Activated B cell treated with CpG ODN at 0.5 μM for 24 hours (primary cell): ENCODE results near the gene MAGIX. TPM values are rescaled to one million over a fixed set of nuclear protein-coding genes. Genes with fewer than 3 reads are reported as not detected.

Experiments used
- ATAC-seq: fragments of 200-7000 bp; cut with Tn5 transposase; one replicate; pipeline ENCODE4 v1.10.0; 2021; ENCODE audit warnings: low read depth, mild to moderate bottlenecking, moderate library complexity
- CTCF ChIA-PET: fragments of 350-600 bp; sonication (Branson Sonifier 250); formaldehyde crosslinking; loops from one replicate; lab custom pipeline; 2021; ENCODE audit warnings: antibody characterized with exemption; lab: Charles Lee
- POLR2A ChIA-PET: fragments of 350-600 bp; sonication (Branson Sonifier 250); formaldehyde crosslinking; loops from one replicate; lab custom pipeline; 2021; ENCODE audit warnings: antibody characterized with exemption; lab: Charles Lee
- DNase-seq: peaks from one replicate; pipeline ENCODE4 v3.0.0; 2022
- H3K27ac Mint-ChIP-seq: one replicate; pipeline ENCODE4 v1.8.0; 2020; ENCODE audit warnings: mixed read lengths
- H3K27me3 Mint-ChIP-seq: one replicate; pipeline ENCODE4 v1.8.0; 2021; ENCODE audit warnings: mixed read lengths
- H3K36me3 Mint-ChIP-seq: one replicate; pipeline ENCODE4 v1.8.0; 2021; ENCODE audit warnings: low read depth, mixed read lengths
- H3K4me1 Mint-ChIP-seq: one replicate; pipeline ENCODE4 v1.8.0; 2021; ENCODE audit warnings: mixed read lengths
- H3K4me3 Mint-ChIP-seq: one replicate; pipeline ENCODE4 v1.8.0; 2020; ENCODE audit warnings: mild to moderate bottlenecking, mixed read lengths
- H3K9me3 Mint-ChIP-seq: one replicate; pipeline ENCODE4 v1.8.0; 2020; ENCODE audit warnings: mixed read lengths
- CTCF ChIP-seq: fragments of 200-600 bp; IDR thresholded peaks from one replicate; pipeline ENCODE4 v1.8.0; 2022; ENCODE audit warnings: antibody characterized with exemption, mild to moderate bottlenecking
- intact Hi-C: fragments of 100-400 bp; cut with micrococcal nuclease; formaldehyde crosslinking; loops from one replicate; pipeline ENCODE4 v1.15.1; 2024
- total RNA-seq: library from RNA; stranded (reverse); gene quantifications from 2 replicates; pipeline ENCODE4 v1.2.3, GENCODE V29; 2022

The MAGIX gene
- total RNA-seq, 1 donor from 2014 or later = 1.5 TPM

- POLR2A ChIA-PET = interaction anchor here (0.5 to 4.6 kb wide), 21 partner anchors 11 to 1976 kb away, joined by 3 to 48 read pairs (median 4); partner anchors contain the start of genes CCDC22, GPKOW, GRIPAP1 and PPP1R3F
- no peak for TF ChIP-seq CTCF
- Mint-ChIP-seq H3K27me3 (no peaks in the 10 kb centered on the region), H3K36me3 (no peaks in the 10 kb centered on the region), H3K4me1 (peaks cover 35% of the 10 kb centered on the region), H3K4me3 (peak overlapping the region; percentile 74), H3K9me3 (no peaks in the 10 kb centered on the region), H3K27ac (peak overlapping the region; percentile 94)
- intact Hi-C loops = loop anchor here (1.0 to 10.0 kb wide), 5 partner anchors 10 to 103 kb away; partner anchors contain the start of genes PPP1R3F, PRICKLE3 and WDR45
- CTCF ChIA-PET = interaction anchor here (0.8 to 3.2 kb wide), 4 partner anchors 10 to 26 kb away, joined by 3 to 10 read pairs (median 6); no protein-coding TSS in a partner anchor
- DNase-seq (peak; percentile 53), ATAC-seq (peak; percentile 61)
These were observed 3.6 kb downstream of the MAGIX start for GRCh38 chrX:49165901-49166881.

- peak; percentile 28 for ATAC-seq
- Mint-ChIP-seq H3K27ac (peak overlapping the region; percentile 94), H3K36me3 (no peaks in the 10 kb centered on the region), H3K27me3 (no peaks in the 10 kb centered on the region), H3K4me1 (peaks cover 38% of the 10 kb centered on the region), H3K4me3 (peak overlapping the region; percentile 74), H3K9me3 (no peaks in the 10 kb centered on the region)
- peak; percentile 50 for DNase-seq
- POLR2A ChIA-PET = interaction anchor here (0.5 to 4.6 kb wide), 19 partner anchors 10 to 1976 kb away, joined by 3 to 48 read pairs (median 6); partner anchors contain the start of genes CCDC22, PPP1R3F, RBM3 and WDR45
- intact Hi-C loops = loop anchor here (1.0 to 10.0 kb wide), 7 partner anchors 11 to 102 kb away; partner anchors contain the start of genes GPKOW, PPP1R3F, PRICKLE3 and WDR45
- CTCF ChIA-PET = interaction anchor here (0.8 to 3.2 kb wide), 4 partner anchors 11 to 25 kb away, joined by 3 to 10 read pairs (median 6); no protein-coding TSS in a partner anchor
- TF ChIP-seq CTCF = no peak
These were observed 4.6 kb downstream of the MAGIX start for GRCh38 chrX:49166914-49167739.

GRCh38 chrX:49167740-49168108, 5.2 kb downstream of the MAGIX start:
- ChIA-PET CTCF (interaction anchor here (2.0 to 3.2 kb wide), 2 partner anchors 22 to 25 kb away, joined by 6 to 10 read pairs; no protein-coding TSS in a partner anchor), POLR2A (interaction anchor here (0.7 to 4.6 kb wide), 9 partner anchors 9 to 430 kb away, joined by 3 to 48 read pairs (median 6); partner anchors contain the start of genes PPP1R3F and WDR45)
- Mint-ChIP-seq H3K9me3 (no peaks in the 10 kb centered on the region), H3K27me3 (no peaks in the 10 kb centered on the region), H3K4me1 (peaks cover 39% of the 10 kb centered on the region), H3K4me3 (peak overlapping the region; percentile 74), H3K36me3 (peaks cover 3% of the 10 kb centered on the region), H3K27ac (peak overlapping the region; percentile 94)
- intact Hi-C loops = loop anchor here (1.0 to 10.0 kb wide), 4 partner anchors 24 to 90 kb away; partner anchors contain the start of genes GPKOW and WDR45
- TF ChIP-seq CTCF = no peak
- ATAC-seq = no peak
- no peak for DNase-seq

- Mint-ChIP-seq H3K4me3 (peak within 1 kb of the TSS; percentile 89), H3K27me3 (no peaks in the 10 kb centered on the region), H3K4me1 (peaks cover 39% of the 10 kb centered on the region), H3K36me3 (peaks cover 28% of the 10 kb centered on the region), H3K9me3 (no peaks in the 10 kb centered on the region), H3K27ac (peak within 1 kb of the TSS; percentile 84)
- ATAC-seq (peak; percentile 52), DNase-seq (peak; percentile 59)
- POLR2A ChIA-PET = interaction anchor here (0.7 to 1.7 kb wide), 10 partner anchors 7 to 169 kb away, joined by 3 to 9 read pairs (median 6); partner anchors contain the start of genes GRIPAP1 and WDR45
- TF ChIP-seq CTCF = no peak
- CTCF ChIA-PET = no interaction called here
- intact Hi-C loops = loop anchor here (1.0 to 5.0 kb wide), 5 partner anchors 8 to 170 kb away; partner anchors contain the start of genes GRIPAP1 and PRICKLE3
These were observed 9.3 kb downstream of the MAGIX start, which contains the start of gene PLP2 for GRCh38 chrX:49171752-49172279. Gene PLP2, plus strand, starts transcription at chrX:49171898. Its CDS starts 103 bp downstream, at chrX:49172001.
